Fibroblast of skin of right biceps (primary cell): ENCODE results near the gene RPH3AL.
"Not testable (repeated sequence)": the region's sequence is repeated elsewhere in the genome, so short reads cannot be mapped to it uniquely, and the experiment has no call there.

Experiments
- DNase-seq: peaks from one replicate; pipeline ENCODE4 v3.0.0-alpha.2; 2013

Gene RPH3AL

GRCh38 chr17:219696-220095, 132.9 kb downstream of the RPH3AL start:
- DNase-seq: no peak

DNA sequence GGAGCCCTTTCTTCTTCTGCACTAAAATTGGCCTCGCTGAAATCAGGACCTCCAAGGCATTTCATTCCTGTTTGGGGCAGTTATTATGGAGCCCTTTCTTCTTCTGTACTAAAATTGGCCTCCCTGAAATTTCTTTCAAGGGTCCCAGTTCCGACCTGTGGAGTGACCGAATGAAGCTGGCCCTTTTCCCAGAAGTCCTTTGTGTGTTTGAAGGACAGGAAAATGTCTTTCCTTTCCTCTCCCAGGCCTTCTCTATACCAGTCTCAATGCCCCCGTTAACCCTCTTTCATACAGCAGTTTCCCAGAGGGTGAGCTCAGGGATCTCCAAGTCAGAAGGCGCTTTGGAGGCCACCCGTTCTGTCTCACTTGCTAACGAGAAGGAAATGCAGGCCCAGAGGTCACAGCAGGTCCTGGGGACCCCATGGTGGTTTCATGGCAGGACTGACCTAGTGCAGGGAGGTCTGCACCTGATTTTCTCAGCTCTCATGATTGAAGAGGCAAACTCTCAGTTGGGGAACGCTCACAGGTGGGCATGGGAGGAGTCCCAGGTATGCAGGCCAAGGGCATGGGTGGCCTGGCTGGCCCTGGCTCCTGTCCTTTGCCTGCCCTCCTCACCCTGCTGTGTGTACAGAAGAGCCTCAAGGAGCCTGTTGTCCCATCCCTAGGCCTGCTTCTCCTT, 134.0 kb downstream of the RPH3AL start:
- DNase-seq: no peak

- no peak for DNase-seq
Measured at GRCh38 chr17:216625-217024, 136.0 kb downstream of the RPH3AL start.

DNA sequence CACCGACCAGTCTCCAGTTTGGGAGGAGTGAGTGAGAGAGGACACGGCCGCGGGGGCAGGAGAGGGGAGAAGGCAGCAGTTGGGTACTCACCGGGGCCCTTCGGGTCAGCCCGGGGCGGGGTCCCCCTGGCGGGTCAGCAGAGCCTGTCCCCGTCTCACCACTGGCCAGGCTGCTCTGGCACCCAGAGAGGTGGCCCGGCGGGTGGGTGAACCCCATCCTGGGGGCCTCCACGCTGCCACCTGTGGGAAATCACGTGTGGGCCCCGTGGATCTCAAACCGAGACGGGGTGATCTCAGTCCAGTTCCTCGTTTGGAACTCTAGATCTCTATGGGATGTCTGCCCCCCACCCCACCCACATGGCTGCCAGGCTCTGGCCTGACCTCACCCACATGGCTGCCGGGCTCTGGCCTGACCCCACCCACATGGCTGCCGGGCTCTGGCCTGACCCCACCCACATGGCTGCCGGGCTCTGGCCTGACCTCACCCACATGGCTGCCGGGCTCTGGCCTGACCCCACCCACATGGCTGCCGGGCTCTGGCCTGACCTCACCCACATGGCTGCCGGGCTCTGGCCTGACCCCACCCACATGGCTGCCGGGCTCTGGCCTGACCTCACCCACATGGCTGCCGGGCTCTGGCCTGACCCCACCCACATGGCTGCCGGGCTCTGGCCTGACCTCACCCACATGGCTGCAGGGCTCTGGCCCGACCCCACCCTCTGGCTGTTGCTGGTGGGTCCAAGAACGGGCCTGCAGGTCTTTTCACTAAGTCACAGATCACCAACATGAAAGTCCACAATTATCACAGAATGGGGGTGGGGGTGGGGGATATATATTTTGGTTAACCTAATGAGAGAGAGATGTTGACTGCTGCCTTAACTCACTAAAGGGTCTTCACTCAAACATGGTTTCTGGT, 136.8 kb downstream of the RPH3AL start:
- DNase-seq: not testable (repeated sequence)

- DNase-seq: no peak
Measured at GRCh38 chr17:214881-215331, 137.7 kb downstream of the RPH3AL start.

DNA sequence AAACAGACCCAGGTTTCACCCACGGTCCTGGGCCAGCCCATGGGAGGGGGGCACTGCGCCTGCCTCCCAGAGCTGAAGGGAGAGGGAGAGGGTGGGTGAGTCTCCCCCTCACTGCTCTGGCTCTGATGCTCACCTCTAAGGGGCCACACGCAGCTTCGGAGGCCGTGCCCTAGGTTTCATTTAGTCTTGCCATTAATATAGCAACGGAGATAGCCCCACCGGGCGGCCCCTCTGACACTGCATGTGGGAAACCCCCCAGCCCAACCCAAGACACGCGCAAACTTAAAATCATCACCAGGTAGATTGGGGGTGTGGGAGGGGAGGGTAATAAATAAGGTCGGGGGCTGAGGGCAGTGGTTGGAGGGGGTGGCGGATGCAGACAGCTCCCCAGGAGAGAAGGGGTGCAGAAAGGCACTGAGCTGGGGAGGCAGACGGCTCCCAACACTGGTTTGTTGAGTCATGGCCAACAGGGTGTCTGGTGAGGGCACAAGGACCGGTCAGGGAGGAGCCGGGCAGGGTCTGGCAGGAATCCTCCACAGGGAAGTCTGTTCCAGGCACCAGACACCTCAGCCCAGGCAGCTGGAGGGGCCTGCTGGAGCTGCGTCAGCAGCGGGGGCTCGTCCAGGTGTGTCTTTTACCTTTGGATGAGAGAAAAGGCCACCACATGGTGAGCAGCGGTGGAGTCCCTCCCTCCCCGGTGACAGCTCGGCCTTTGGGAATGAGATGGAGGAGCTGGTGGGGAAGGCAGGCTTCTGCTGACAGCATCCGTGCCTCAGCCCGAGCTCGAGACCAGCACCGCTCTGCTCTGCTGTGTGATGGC, 139.1 kb downstream of the RPH3AL start:
- DNase-seq: no peak

GRCh38 chr17:210402-210801, 142.2 kb downstream of the RPH3AL start:
- DNase-seq: no peak

DNA sequence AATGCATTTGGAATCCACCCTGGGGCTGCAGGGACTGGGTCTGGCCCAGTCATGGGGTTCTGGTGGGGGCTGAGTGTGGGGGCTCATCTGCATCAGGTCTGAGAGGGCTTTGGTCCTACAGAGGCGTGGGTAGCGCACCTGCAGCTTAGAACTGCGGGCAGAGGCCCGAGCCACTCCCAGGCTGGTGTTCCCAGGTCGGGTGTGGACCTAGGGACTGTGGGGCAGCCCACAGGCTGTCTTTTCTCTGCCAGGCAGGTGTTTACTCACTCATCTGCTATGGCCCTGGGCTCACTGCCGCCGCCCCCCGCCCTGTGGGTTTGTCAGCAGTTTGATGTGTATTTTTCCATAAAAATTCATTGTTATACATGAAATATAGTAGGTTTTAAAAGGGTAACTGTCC, 144.2 kb downstream of the RPH3AL start:
- no peak for DNase-seq

DNA sequence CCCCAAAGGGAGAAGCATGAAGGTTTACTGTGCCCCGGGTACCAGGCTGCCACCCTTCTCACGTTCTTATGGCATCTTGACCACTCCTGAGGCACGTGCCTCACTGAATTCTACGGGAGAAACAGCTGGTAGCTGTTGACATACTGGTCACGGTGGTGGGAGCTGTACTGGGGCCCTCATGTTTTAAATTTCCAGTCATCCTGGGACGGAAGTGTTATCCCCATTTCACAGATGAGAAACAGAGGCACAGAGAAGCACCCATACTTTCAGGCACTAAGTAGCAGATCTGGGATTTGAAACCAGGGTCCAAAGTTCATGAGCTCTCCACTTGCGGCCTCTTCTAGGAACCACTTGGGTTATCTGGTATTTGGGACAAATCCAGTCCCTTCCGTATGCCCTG, 144.8 kb downstream of the RPH3AL start:
- no peak for DNase-seq

- no peak for DNase-seq
Measured at GRCh38 chr17:206941-207560, 145.6 kb downstream of the RPH3AL start.

DNA sequence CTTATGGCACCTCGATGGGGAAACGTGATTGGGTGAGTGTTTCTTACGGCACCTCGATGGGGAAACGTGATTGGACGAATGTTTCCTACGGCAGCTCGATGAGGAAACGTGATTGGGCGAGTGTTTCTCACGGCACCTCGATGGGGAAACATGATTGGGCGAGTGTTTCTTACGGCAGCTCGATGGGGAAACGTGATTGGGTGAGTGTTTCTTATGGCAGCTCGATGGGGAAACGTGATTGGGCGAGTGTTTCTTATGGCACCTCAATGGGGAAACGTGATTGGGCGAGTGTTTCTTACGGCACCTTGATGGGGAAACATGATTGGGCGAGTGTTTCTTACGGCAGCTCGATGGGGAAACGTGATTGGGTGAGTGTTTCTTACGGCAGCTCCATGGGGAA, 146.1 kb downstream of the RPH3AL start:
- not testable (repeated sequence) for DNase-seq

GRCh38 chr17:205817-206216, 146.8 kb downstream of the RPH3AL start:
- no peak for DNase-seq

GRCh38 chr17:205148-205669, 147.4 kb downstream of the RPH3AL start:
- DNase-seq: no peak

DNA sequence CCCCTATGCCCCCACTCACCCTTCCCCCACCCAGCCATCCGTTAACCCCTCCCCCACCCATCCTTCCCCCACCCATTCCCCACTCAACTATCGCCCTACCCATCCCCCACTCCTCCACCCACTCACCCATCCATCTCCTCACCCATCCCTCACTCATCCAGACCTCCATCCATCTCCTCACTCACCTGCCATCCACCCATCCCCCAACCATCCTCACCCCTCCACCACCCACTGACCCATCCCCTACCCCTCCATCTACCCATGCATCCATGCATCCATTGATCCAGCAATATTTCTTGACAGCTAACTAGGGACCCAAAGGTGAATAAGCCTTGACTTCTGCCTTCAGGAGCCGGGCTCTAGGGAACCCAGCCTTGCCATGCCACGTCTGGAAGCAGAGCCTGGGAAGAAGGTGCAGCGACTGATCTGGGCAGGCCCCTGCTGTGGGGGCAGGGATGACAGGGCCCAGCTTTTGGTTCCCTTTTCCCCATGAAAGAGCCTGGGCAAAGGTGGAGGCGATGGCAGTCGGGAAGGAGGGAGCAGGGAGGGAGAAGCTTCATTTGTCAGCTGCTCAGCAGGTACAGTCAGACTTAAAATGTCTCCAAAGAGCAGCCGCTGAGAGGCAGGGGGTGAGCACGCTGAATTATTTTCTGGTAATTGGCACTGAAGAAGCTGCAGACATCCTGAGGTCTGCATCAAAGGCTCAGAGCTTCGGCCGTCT, 148.0 kb downstream of the RPH3AL start:
- DNase-seq: no peak

DNA sequence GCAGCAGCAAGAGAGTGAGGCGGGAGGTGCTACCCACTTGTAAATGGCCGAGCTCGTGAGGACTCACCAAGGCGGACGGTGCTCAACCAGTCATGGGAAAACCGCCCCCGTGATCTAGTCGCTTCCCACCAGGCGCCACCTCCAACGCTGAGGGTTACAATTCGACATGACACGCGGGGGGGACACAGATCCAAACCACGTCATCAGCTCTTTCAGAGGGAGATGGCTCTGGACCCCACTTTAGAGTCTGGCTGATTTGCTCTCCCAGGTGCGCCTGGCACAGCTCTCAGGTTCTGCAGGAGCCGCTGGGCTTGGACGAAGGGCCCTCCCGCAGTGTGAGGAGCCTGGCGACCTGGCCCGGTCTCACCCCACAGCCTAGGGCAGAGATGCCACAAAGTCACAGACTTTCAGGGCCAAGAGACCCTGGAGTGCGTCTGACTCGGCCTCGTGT, 150.1 kb downstream of the RPH3AL start:
- no peak for DNase-seq

- DNase-seq: not testable (repeated sequence)
Measured at GRCh38 chr17:201736-202135, 150.9 kb downstream of the RPH3AL start.

DNA sequence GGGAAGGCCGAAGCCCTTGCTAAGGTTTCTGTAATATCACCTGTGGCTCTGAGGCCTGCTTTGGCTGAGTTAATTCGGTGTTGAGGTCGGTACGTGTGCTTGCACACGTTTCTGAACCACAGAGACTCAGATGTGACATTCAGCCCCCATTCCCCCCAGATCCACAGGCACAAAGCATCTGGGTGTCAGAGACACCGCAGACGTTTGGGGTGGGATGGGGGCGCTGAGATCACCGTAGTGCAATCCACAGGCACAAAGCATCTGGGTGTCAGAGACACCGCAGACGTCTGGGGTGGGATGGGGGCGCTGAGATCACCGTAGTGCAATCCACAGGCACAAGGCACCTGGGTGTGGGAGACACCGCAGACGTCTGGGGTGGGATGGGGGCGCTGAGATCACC, 151.3 kb downstream of the RPH3AL start:
- not testable (repeated sequence) for DNase-seq

DNA sequence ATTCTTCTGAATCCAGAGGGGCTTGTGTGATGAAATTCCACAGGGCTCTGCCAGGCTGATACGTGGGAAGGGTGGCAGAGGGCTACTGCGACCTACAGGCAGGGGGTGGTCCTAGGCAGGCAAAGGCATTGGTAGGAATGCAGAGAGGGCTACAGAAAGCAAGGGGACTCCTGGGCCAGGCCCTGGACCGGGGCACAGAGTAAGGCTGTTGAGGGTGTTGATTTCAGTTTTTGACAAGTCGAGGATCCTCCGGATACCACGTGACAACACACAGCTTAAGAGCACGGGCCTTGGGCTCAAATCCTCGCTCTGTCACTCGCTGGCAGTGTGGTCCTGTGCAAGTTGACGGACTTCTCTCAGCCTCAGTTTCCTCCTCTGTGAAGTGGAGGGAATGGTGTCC, 152.0 kb downstream of the RPH3AL start:
- no peak for DNase-seq

DNA sequence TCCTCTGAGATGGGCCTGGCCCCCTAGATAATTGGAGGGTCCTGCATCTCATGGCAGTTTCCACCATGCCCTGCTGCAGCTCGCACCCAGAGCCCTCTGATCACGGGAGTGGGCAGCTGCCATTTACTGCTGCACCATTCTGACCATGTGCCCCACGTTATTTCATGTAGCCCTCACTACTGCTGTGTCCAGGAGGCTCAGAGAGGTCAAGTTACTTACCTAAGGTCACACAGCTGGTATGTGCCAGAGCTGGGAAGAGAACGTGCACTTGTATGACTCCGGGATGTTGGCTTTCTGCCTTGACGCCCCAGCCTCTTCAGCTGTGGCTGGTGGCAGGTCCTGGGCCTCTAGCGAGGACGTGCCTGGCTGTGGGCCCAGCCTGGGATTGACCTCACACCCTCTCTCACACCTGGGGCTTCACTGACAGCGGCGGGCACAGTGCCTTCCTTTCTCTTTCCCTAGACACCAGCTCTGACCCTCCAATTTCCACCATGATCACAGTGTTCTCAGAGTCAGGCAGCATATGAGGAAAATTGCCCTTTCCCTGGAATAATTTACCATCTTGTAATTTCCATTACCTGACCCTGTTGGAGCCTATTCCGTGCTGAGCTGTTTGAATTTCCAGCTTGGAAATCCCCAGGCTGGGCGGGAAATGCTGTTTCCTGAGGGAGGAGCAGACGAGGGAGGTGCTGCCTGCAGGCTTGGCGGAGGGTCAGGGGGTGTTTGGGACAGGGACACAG, 152.6 kb downstream of the RPH3AL start:
- DNase-seq: no peak

DNA sequence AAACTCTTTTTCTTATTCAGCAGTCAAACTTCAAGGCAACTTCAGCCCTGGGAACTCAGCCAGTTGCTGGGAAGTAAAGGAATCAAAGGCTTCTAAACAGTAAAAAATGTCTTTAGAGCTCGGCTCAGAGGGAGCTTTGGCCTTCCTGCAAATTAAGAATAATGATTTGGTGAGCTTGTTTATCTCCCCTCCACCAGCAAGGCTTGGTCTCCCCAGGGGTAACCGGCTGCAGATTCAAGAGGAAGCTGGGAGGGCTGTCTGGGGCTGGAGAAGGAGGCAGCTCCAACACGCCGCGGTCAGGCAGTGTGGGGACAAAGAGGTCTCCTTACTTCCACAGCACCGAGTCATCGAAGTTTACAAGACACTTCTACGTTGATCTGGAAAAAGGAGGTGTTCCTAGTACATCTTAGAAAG, 153.4 kb downstream of the RPH3AL start:
- DNase-seq: peak; percentile 16

GRCh38 chr17:198225-198624, 154.4 kb downstream of the RPH3AL start:
- DNase-seq: not testable (repeated sequence)
